GM12874 (cell line): ENCODE results near the gene SPEG.

Experiments
- CTCF ChIP-seq: IDR thresholded peaks from 2 replicates; pipeline ENCODE4 v1.5.1; 2011; ENCODE audit warnings: low read depth, mild to moderate bottlenecking, control low read depth, low read length, moderate library complexity; ENCODE audit not compliant: insufficient read depth

Gene SPEG

GRCh38 chr2:219490186-219490585 is 55.5 kb downstream of the SPEG start:
- TF ChIP-seq CTCF, result no peak

- no peak for TF ChIP-seq CTCF
Measured at GRCh38 chr2:219490600-219491130, 56.0 kb downstream of the SPEG start.

GRCh38 chr2:219491278-219491963 is 56.8 kb downstream of the SPEG start:
- no peak for TF ChIP-seq CTCF

DNA sequence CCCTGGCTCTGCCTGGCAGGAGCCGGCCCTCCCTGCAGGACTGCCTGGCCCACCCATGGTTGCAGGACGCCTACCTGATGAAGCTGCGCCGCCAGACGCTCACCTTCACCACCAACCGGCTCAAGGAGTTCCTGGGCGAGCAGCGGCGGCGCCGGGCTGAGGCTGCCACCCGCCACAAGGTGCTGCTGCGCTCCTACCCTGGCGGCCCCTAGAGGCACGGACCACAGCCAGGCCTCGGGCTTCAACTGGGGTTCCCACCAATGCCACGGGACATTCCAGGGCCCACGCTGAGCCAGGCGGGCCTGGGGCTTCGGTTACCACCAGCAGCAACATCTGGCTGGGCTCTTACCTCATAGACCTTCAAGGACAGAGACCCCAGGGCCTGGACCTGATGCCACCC is 57.9 kb downstream of the SPEG start:
- TF ChIP-seq CTCF, result no peak

DNA sequence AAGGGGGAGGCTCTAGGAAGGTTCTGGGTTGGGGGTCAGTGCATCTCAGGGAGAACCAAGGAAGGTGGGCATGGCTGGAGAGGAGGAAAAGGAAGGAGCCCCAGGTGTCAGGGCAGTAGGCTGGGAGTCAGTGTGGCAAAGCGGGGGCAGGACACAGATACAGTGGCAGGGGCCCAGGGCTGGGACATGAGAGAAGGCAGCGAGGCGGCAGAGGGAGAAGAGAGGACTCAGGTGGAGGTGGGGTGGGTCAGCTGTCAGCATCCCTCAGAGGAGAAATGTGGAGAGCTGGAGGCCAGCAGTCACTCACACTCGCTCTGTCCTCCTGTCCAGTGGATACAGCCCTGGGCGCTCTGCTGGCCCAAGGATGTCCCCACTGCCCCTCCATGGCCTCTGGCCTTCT is 58.4 kb downstream of the SPEG start:
- TF ChIP-seq CTCF, result no peak

- no peak for TF ChIP-seq CTCF
Measured at GRCh38 chr2:219494952-219495530, 60.4 kb downstream of the SPEG start.

- peak; percentile 46; the same call in 1 of the 2 replicates for TF ChIP-seq CTCF
Measured at GRCh38 chr2:219495531-219496122, 61.0 kb downstream of the SPEG start.
